GM12872 (cell line): ENCODE data around the gene SYNGR3.
A peak's percentile ranks its signal among the peaks of the same experiment; 100 is the strongest.

Experiments
- CTCF ChIP-seq: IDR thresholded peaks from 3 replicates; pipeline ENCODE4 v1.5.1; 2011; ENCODE audit warnings: low read depth, mild to moderate bottlenecking, low read length, moderate library complexity; ENCODE audit not compliant: insufficient read depth

Gene SYNGR3

GRCh38 chr16:2019518-2019920 lies 29.7 kb downstream of the SYNGR3 start, which contains the start of gene NPW:
Gene NPW (plus strand): TSS chr16:2019785.
- no peak for TF ChIP-seq CTCF

DNA sequence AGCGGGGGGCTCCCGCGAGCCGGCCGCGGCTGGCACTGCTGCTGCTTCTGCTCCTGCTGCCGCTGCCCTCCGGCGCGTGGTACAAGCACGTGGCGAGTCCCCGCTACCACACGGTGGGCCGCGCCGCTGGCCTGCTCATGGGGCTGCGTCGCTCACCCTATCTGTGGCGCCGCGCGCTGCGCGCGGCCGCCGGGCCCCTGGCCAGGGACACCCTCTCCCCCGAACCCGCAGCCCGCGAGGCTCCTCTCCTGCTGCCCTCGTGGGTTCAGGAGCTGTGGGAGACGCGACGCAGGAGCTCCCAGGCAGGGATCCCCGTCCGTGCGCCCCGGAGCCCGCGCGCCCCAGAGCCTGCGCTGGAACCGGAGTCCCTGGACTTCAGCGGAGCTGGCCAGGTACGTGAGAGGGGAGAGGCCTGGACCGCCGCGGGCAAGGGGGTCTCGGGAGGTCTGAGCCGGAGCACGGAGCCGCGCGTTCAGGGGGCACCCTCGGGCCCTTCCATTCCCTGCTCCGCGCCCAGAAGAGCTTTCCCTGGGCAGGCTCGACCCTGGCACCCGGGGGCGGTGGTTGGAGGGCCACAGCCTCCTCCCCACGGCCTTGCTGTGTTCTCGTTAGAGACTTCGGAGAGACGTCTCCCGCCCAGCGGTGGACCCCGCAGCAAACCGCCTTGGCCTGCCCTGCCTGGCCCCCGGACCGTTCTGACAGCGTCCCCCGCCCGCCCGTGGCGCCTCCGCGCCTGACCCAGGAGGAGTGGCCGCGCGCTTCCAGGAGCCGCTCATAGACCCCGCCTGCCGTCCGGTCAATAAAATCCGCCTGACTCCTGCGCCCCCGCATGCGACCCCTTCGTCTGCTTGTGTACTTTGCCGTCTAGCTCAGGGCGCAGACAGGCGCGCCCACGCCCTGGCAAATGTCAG lies 30.4 kb downstream of the SYNGR3 start:
- TF ChIP-seq CTCF: no peak

DNA sequence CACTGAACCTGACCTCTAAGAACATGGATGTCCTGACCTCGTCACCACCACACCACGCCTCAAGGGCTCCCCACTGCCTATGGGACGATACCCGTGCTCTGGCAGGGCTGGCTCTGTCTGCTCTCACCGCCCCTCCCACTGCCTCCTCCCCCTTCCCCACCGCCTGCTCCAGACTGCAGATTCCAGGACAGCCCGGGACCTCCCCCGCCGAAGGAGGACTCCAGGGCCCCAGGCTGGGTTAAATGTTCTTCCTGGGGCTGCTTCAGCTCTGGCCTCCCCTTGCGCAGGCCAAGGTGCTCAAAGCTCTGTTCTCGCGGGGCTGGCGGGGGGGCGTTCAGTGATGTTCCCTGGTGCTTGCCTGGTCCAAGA lies 32.9 kb downstream of the SYNGR3 start:
- TF ChIP-seq CTCF: no peak

GRCh38 chr16:2023092-2024031 lies 33.6 kb downstream of the SYNGR3 start:
- TF ChIP-seq CTCF: peak; percentile 98

GRCh38 chr16:2024032-2024420 lies 34.3 kb downstream of the SYNGR3 start:
- TF ChIP-seq CTCF: no peak

DNA sequence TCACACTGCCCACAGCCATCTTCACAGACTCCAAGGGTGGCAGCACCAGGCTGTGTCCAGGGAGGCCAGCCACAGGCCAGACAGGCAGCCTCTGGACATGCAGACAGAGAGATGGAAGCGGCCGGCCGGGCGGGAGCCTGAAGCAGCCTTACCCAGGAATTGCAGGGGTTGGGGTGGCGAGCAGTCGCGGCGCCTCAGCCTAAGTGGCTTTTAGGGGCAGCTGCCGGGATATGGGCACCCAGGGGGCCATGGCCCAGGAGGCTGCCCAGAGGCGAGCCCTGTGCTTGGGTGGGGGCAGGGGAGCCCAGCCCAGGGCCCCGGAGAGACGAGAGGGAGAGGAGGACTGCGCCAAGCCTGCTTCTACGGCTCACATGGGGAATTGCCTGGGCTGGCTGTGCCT lies 35.5 kb downstream of the SYNGR3 start:
- TF ChIP-seq CTCF: no peak

- TF ChIP-seq CTCF: no peak
These were observed 36.2 kb downstream of the SYNGR3 start for GRCh38 chr16:2025878-2026460.
